Heart left ventricle (tissue), 16 donors: ENCODE measurements around the gene KHDC1. TPM values are rescaled to one million over a fixed set of nuclear protein-coding genes. Genes with fewer than 3 reads are reported as not detected.
"Not testable (repeated sequence)": the region's sequence is repeated elsewhere in the genome, so short reads cannot be mapped to it uniquely, and the experiment has no call there.

Source experiments
- ATAC-seq, 4 donors: fragments of 200-7000 bp; cut with Tn5 transposase; one replicate each; pipeline ENCODE4 v1.9.1; 2020 to 2022; ENCODE audit warnings: moderate library complexity in 4 of 4, mild to moderate bottlenecking in 3 of 4, moderate number of reproducible peaks in 1 of 4
- DNase-seq, 5 donors: peaks; one replicate each; pipeline ENCODE4 v3.0.0-alpha.2; 2020
- H3K27ac ChIP-seq, 12 donors: fragments of 200-600 bp; sonication (generic) in 4 of 12; one replicate each; pipeline versions ENCODE4 v1.5.0 to v1.8.0; 2016 to 2022; ENCODE audit warnings: mild to moderate bottlenecking in 2 of 12
- H3K27me3 ChIP-seq, 9 donors: fragments of 200-600 bp; sonication (generic) in 2 of 9; one replicate each; pipeline versions ENCODE4 v1.5.1 to v1.8.0; 2016 to 2022; ENCODE audit warnings: mild to moderate bottlenecking in 3 of 9
- H3K36me3 ChIP-seq, 9 donors: fragments of 200-600 bp; sonication (generic) in 2 of 9; one replicate each; pipeline versions ENCODE4 v1.5.0 to v1.8.0; 2018 to 2022; ENCODE audit warnings: mild to moderate bottlenecking in 2 of 9
- H3K4me1 ChIP-seq, 12 donors: fragments of 200-600 bp; sonication (generic) in 4 of 12; one replicate each; pipeline versions ENCODE4 v1.5.0 to v1.8.0; 2016 to 2022; ENCODE audit warnings: mild to moderate bottlenecking in 3 of 12
- H3K4me3 ChIP-seq, 12 donors: fragments of 200-600 bp; sonication (generic) in 4 of 12; one replicate each; pipeline versions ENCODE4 v1.5.0 to v1.8.0; 2017 to 2022; ENCODE audit warnings: mild to moderate bottlenecking in 9 of 12, moderate library complexity in 4 of 12
- H3K9me3 ChIP-seq, 12 donors: fragments of 200-600 bp; sonication (generic) in 4 of 12; one replicate each; pipeline versions ENCODE4 v1.5.0 to v1.8.0; 2016 to 2022; ENCODE audit warnings: mild to moderate bottlenecking in 1 of 12
- CTCF ChIP-seq, 12 donors: fragments of 200-600 bp; sonication (generic) in 4 of 12; IDR thresholded peaks; one replicate each; pipeline versions ENCODE4 v1.5.0 to v1.8.0; 2018 to 2022; ENCODE audit warnings: antibody characterized with exemption in 12 of 12, mild to moderate bottlenecking in 5 of 12
- POLR2A ChIP-seq, 2 donors: fragments of 450-650 bp; IDR thresholded peaks; one replicate each; pipeline ENCODE4 v1.6.1; 2017; ENCODE audit warnings: antibody characterized with exemption in 2 of 2, mild to moderate bottlenecking in 2 of 2, moderate library complexity in 2 of 2
- WGBS, 4 donors: extraction: QIAGEN DNeasy Blood & Tissue Kit in 2 of 4; methylation state at CpG; one replicate each; pipeline versions ENCODE4 v1.1.5 to v1.1.7; 2013 to 2018; 5-methylcytosine and 5-hydroxymethylcytosine counted together
- intact Hi-C, 10 donors: fragments of 100-400 bp; cut with DNase I; formaldehyde crosslinking; loops; one replicate each; pipeline versions ENCODE4 v1.11.1 to v1.14.2; 2022
- polyA plus RNA-seq, 2 donors: library from polyadenylated mRNA; stranded (reverse); fragments of 200-250 nt; gene quantifications; one replicate each; pipeline ENCODE4 v1.2.3, GENCODE V29; 2013
- total RNA-seq, 9 donors: library from RNA; depleted of rRNA in 2 of 9; stranded (reverse); fragments of >200 nt in 2 of 9; fragmentation: NEBNext Ultra II Directional in 3 of 9; extraction: Animal tissue kit (Norgen Biotek cat#: 25700) in 3 of 9; gene quantifications; one replicate each; pipeline versions ENCODE4 v1.1.0 to v1.2.4, GENCODE V29; 2016 to 2023
- donor health status: ischemic (EF 13 %, LVEDD 7.1; RV severe dilation, severe dysfunction).
- donor health status: healthy with polysubstance abuse.
- donor health status: DM: no; HTN: yes; CAD: no.
- donor health status: DM: no; HTN: no; CAD: no.
- donor health status: ischemic (EF 25% LVEDD 6.9; RV normal size, moderate dysfunction).
- donor health status: ischemic (EF 25% LVEDD 5.7; RV mildly dilated, moderate dysfunction).
- donor health status: healthy.
- donor health status: DM: yes; HTN: yes; CAD: no.
- donor health status: ischemic (EF 35%, LVEDD 5.7; RV mildly dilated, moderate dysfunction).
- donor health status: nonischemic (EF 11% LVEDD 7.7; RV severe dilation, severe dysfunction).
- donor health status: DM: yes; HTN: yes; CAD: no.
- donor health status: PGD.
- donor health status: ischemic (EF 29% LVEDD 5.4; RV normal size, mild dysfunction).
- donor health status: nonischemic (EF 23%, LVEDD 6.1; RV moderate dilation, normal function).

Gene KHDC1
- total and polyA plus RNA-seq, 11 donors: 0.25 to 1.1 (median 0.77) TPM; not detected in 3

GRCh38 chr6:73242001-73242400 is 21.0 kb downstream of the KHDC1 start:
- no peaks in the 10 kb centered on the region for H3K36me3 ChIP-seq
- no peaks in the 10 kb centered on the region for H3K9me3 ChIP-seq
- no peak for ATAC-seq
- H3K4me1 ChIP-seq: no peaks in the 10 kb centered on the region
- TF ChIP-seq POLR2A (IDR thresholded peaks at IDR 0.05): no peak
- no peak for TF ChIP-seq CTCF (IDR thresholded peaks at IDR 0.05)
- H3K27ac ChIP-seq: no peak overlapping the region
- H3K4me3 ChIP-seq: no peak overlapping the region
- intact Hi-C loops: no loop called here
- peaks cover 0 to 5% (median 0%) of the 10 kb centered on the region in 9 donors for H3K27me3 ChIP-seq
- 79 to 87% (median 84%) methylated on average over 5 of the region's 5 CpGs for WGBS, 4 donors
- DNase-seq: no peak

- Histone ChIP-seq H3K27me3 (peaks cover 0 to 4% (median 0%) of the 10 kb centered on the region in 9 donors), H3K27ac (no peak overlapping the region), H3K36me3 (no peaks in the 10 kb centered on the region), H3K4me3 (no peak overlapping the region), H3K4me1 (no peaks in the 10 kb centered on the region), H3K9me3 (no peaks in the 10 kb centered on the region)
- TF ChIP-seq CTCF (IDR thresholded peaks at IDR 0.05): no peak
- no peak for TF ChIP-seq POLR2A (IDR thresholded peaks at IDR 0.05)
- intact Hi-C loops: no loop called here
- ATAC-seq (peak in 1 of 4 donors; percentile 52), DNase-seq (no peak)
- 37 to 49% (median 42%) methylated on average over 4 of the region's 4 CpGs for WGBS, 4 donors
Observed at GRCh38 chr6:73240730-73241129, 22.3 kb downstream of the KHDC1 start.

- ATAC-seq (no peak), DNase-seq (no peak)
- no peak overlapping the region for H3K4me3 ChIP-seq
- intact Hi-C loops: no loop called here
- WGBS, 4 donors: 87 to 92% (median 91%) methylated on average over 5 of the region's 5 CpGs
- no peak overlapping the region for H3K27ac ChIP-seq
- no peaks in the 10 kb centered on the region for H3K27me3 ChIP-seq
- H3K9me3 ChIP-seq: no peaks in the 10 kb centered on the region
- H3K4me1 ChIP-seq: no peaks in the 10 kb centered on the region
- no peak for TF ChIP-seq CTCF (IDR thresholded peaks at IDR 0.05)
- no peak for TF ChIP-seq POLR2A (IDR thresholded peaks at IDR 0.05)
- no peaks in the 10 kb centered on the region for H3K36me3 ChIP-seq
Observed at GRCh38 chr6:73236144-73236750, 26.7 kb downstream of the KHDC1 start.

- H3K4me3 ChIP-seq: no peak overlapping the region
- TF ChIP-seq POLR2A (IDR thresholded peaks at IDR 0.05) (no peak), CTCF (IDR thresholded peaks at IDR 0.05) (no peak)
- H3K9me3 ChIP-seq: no peaks in the 10 kb centered on the region
- no peak overlapping the region for H3K27ac ChIP-seq
- intact Hi-C loops: no loop called here
- DNase-seq (no peak), ATAC-seq (no peak)
- H3K36me3 ChIP-seq: no peaks in the 10 kb centered on the region
- H3K27me3 ChIP-seq: no peaks in the 10 kb centered on the region
- H3K4me1 ChIP-seq: no peaks in the 10 kb centered on the region
- 87 to 91% (median 88%) methylated on average over 1 of the region's 1 CpG for WGBS, 4 donors
Observed at GRCh38 chr6:73234733-73235132, 28.3 kb downstream of the KHDC1 start.

GRCh38 chr6:73233971-73234370 is 29.0 kb downstream of the KHDC1 start:
- H3K27ac ChIP-seq, DNase-seq, H3K9me3 ChIP-seq, H3K4me3 ChIP-seq, intact Hi-C loops, ATAC-seq, H3K27me3 ChIP-seq, H3K36me3 ChIP-seq, H3K4me1 ChIP-seq: not testable (repeated sequence)
- 7 to 35% (median 20%) methylated on average over 3 of the region's 3 CpGs for WGBS, 4 donors
